NT2/D1 (cell line): Measurements from ENCODE around the gene CAPN15.
A peak's percentile ranks its signal among the peaks of the same experiment; 100 is the strongest.

Experiments
- DNase-seq: peaks from one replicate; pipeline ENCODE4 v3.0.0-alpha.2; 2011; ENCODE audit warnings: low read depth, low spot score
- H3K27me3 ChIP-seq: 2 replicates; pipeline ENCODE4 v1.6.0; 2011; ENCODE audit warnings: mild to moderate bottlenecking; ENCODE audit not compliant: insufficient read length, insufficient read depth
- H3K36me3 ChIP-seq: 2 replicates; pipeline ENCODE4 v1.6.1; 2011; ENCODE audit warnings: mild to moderate bottlenecking, low read length, mixed read lengths; ENCODE audit not compliant: insufficient read depth, insufficient read length
- H3K4me1 ChIP-seq: 2 replicates; pipeline ENCODE4 v1.5.1; 2011; ENCODE audit not compliant: insufficient read depth, insufficient read length
- H3K4me3 ChIP-seq: 2 replicates; pipeline ENCODE4 v1.5.1; 2011; ENCODE audit warnings: low read depth; ENCODE audit not compliant: insufficient read length
- H3K9ac ChIP-seq: 2 replicates; pipeline ENCODE4 v1.6.0; 2011; ENCODE audit warnings: low read depth; ENCODE audit not compliant: insufficient read length
- H3K9me3 ChIP-seq: 2 replicates; pipeline ENCODE4 v1.5.1; 2011; ENCODE audit warnings: mild to moderate bottlenecking, low read length; ENCODE audit not compliant: insufficient read depth
- SUZ12 ChIP-seq: IDR thresholded peaks from 2 replicates; pipeline ENCODE4 v1.6.1; 2011; ENCODE audit not compliant: insufficient read length, insufficient read depth; ENCODE audit errors: extremely low read depth
- YY1 ChIP-seq: IDR thresholded peaks from 2 replicates; pipeline ENCODE4 v1.6.1; 2011; ENCODE audit not compliant: insufficient read length, insufficient read depth
- ZNF274 ChIP-seq: IDR thresholded peaks from 2 replicates; pipeline ENCODE4 v1.6.1; 2011; ENCODE audit warnings: mild to moderate bottlenecking, low read depth, low read length

CAPN15 gene

DNA sequence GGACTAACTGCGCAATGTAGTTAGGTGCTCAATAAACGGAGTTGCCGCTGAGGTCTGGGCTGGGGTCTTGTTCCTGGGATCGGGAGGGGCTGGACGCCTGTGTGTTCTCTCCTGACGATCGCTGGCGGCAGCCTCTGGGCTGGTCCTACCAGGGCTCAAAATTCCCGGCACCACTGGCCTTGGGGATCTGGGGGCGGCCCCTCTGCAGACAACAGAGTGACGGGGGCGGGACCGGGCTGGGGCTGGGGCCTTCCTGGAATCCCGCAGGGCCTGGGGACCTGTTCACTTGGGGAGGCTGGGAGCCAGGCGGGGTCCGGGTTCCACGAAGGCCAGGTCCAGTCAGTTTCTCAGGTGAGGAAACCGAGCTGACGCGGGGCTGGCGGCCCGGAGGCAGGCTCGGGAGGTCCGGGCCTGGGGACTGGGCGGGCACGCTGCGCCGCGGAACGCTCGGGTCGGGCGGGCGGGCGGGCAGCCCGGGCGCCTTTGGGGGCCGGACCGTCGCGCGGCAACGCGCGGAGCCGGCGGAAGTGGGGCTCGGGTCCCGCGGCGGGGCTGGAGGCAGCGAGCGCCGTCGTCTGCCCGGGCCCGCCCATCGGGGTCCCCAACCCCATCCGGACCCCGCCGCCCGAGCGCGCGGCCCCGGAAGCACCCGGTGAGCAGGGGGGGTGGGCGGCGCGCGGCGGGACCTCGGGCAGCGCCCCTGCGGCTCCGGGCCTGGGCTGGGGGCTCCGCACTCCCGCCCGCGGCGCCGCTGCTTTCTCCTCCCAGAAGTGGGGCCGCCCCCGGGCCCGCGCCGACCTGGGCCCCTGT, 42.1 kb downstream of the CAPN15 start, which contains the start of gene PIGQ:
TSS of gene PIGQ (plus strand) at position 524 of the 810 bp plus-strand sequence. CDS start 4,107 bp downstream, outside the sequence.
- Histone ChIP-seq H3K9me3 (no peaks in the 10 kb centered on the region), H3K9ac (peak within 1 kb of the TSS; percentile 91), H3K27me3 (no peaks in the 10 kb centered on the region), H3K4me1 (peaks cover 47% of the 10 kb centered on the region), H3K36me3 (peaks cover 35% of the 10 kb centered on the region), H3K4me3 (peak within 1 kb of the TSS; percentile 88)
- no peak for TF ChIP-seq YY1
- TF ChIP-seq ZNF274: no peak
- no peak for TF ChIP-seq SUZ12
- DNase-seq: no peak

- Histone ChIP-seq H3K9me3 (no peaks in the 10 kb centered on the region), H3K27me3 (no peaks in the 10 kb centered on the region), H3K4me3 (no peak overlapping the region), H3K36me3 (peaks cover 57% of the 10 kb centered on the region), H3K4me1 (peaks cover 19% of the 10 kb centered on the region), H3K9ac (peak overlapping the region; percentile 56)
- TF ChIP-seq SUZ12 (no peak), ZNF274 (no peak), YY1 (no peak)
- DNase-seq: no peak
These were observed 45.5 kb downstream of the CAPN15 start for GRCh38 chr16:572865-573650.

DNA sequence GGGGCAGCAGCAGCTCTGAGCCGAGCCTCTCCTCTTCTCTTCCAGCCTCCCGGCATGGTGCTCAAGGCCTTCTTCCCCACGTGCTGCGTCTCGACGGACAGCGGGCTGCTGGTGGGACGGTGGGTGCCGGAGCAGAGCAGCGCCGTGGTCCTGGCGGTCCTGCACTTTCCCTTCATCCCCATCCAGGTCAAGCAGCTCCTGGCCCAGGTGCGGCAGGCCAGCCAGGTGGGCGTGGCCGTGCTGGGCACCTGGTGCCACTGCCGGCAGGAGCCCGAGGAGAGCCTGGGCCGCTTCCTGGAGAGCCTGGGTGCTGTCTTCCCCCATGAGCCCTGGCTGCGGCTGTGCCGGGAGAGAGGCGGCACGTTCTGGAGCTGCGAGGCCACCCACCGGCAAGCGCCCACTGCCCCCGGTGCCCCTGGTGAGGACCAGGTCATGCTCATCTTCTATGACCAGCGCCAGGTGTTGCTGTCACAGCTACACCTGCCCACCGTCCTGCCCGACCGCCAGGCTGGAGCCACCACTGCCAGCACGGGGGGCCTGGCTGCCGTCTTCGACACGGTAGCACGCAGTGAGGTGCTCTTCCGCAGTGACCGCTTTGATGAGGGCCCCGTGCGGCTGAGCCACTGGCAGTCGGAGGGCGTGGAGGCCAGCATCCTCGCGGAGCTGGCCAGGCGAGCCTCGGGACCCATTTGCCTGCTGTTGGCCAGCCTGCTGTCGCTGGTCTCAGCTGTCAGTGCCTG, 46.7 kb downstream of the CAPN15 start:
- H3K9ac ChIP-seq: no peak overlapping the region

DNA sequence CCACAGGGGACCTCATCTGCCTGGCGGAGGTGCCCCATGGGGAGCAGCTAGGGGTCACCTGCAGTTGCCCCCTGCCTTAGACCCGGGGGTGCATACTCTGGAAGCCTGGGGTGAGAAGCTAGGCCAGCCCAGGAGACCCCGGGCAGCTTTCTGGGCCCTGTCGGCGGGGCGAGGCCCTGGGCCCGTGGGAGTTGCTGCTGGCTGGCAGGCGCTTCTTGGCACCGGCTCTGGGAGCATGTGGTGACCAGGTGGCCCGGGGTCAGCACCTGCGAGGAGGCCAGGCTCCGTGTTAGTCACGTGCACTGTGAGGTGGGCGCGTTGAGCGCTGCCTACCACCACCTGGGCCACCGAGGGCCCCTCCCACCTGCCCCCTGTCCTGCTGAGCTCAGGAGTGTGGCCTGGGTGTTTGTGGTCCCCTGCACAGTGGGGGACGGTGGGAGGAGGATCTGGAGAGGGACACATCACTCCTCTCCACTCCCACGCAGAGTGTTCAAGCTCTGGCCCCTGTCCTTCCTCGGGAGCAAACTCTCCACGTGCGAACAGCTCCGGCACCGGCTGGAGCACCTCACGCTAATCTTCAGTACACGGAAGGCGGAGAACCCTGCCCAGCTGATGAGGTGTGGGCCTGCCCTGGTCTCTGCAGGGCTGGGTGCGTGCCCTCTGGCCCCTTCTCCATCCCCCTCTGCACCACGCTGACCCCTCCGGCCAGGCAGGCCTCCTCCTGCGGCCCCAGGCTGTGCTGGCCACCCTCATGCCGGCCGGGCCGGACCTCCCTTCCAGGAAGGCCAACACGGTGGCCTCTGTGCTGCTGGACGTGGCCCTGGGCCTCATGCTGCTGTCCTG, 48.1 kb downstream of the CAPN15 start:
- peak overlapping the region; percentile 61 for H3K9ac ChIP-seq
- no peak overlapping the region for H3K4me3 ChIP-seq
- H3K4me1 ChIP-seq: peaks cover 20% of the 10 kb centered on the region
- peaks cover 68% of the 10 kb centered on the region for H3K36me3 ChIP-seq
- no peak for TF ChIP-seq SUZ12
- no peak for TF ChIP-seq YY1
- TF ChIP-seq ZNF274: no peak
- DNase-seq: no peak
- H3K9me3 ChIP-seq: no peaks in the 10 kb centered on the region
- no peaks in the 10 kb centered on the region for H3K27me3 ChIP-seq

More for the DNA sequence above, 46.7 kb downstream of the CAPN15 start:
- Histone ChIP-seq H3K27me3 (no peaks in the 10 kb centered on the region), H3K4me1 (peaks cover 21% of the 10 kb centered on the region), H3K36me3 (peaks cover 63% of the 10 kb centered on the region), H3K4me3 (no peak overlapping the region), H3K9me3 (no peaks in the 10 kb centered on the region)
- no peak for DNase-seq
- TF ChIP-seq ZNF274 (no peak), SUZ12 (no peak), YY1 (no peak)

DNA sequence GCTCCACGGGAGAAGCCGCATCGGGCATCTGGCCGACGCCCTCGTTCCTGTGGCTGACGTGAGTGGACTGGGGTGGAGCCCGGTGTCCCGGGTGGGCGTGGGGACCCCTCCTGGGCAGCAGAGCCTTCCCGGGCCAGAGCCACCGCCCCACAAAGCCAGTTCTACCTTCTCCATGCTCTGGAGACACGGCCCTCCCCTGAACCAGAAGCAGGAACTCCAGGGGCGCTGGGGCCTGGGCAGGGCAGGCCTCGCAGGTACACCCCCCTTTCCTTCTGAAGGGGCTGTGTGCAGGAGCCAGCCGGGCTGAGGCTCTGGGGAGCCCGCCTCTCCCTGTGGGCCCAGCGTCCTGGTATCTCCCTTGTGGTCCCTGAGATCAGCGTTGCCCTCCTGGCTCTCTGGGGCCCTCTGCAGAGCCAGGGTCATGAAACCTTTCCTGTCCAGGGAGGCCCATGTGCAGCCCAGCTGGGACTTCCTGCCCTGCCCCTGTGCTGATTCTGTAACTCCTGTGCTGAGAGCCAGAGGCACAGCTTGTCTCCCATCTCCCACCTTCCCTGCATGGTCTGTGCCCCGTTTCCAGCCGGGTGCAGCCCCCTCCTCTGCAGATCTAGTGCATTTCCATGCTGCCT, 48.8 kb downstream of the CAPN15 start:
- Histone ChIP-seq H3K4me1 (peaks cover 18% of the 10 kb centered on the region), H3K27me3 (no peaks in the 10 kb centered on the region), H3K9me3 (no peaks in the 10 kb centered on the region), H3K36me3 (peaks cover 73% of the 10 kb centered on the region), H3K9ac (peak overlapping the region; percentile 44), H3K4me3 (no peak overlapping the region)
- no peak for DNase-seq
- TF ChIP-seq SUZ12 (no peak), YY1 (no peak), ZNF274 (no peak)

GRCh38 chr16:576823-577201, 49.3 kb downstream of the CAPN15 start:
- Histone ChIP-seq H3K9ac (peak overlapping the region; percentile 44), H3K4me1 (peaks cover 18% of the 10 kb centered on the region), H3K4me3 (no peak overlapping the region), H3K9me3 (no peaks in the 10 kb centered on the region), H3K36me3 (peaks cover 68% of the 10 kb centered on the region), H3K27me3 (no peaks in the 10 kb centered on the region)
- TF ChIP-seq SUZ12: no peak
- TF ChIP-seq YY1: no peak
- TF ChIP-seq ZNF274: no peak
- DNase-seq: no peak
